GM12878 (cell line): ENCODE results near the gene PARS2. TPM values are rescaled to one million over a fixed set of nuclear protein-coding genes. Genes with fewer than 3 reads are reported as not detected.

Experiments used
- ATAC-seq: fragments of 200-7000 bp; cut with Tn5 transposase; 3 replicates; pipeline ENCODE4 v1.9.1; 2020; ENCODE audit warnings: mild to moderate bottlenecking, moderate library complexity
- BruUV-seq: library from RNA; stranded (reverse); fragments of 400-500 nt; replicated peaks from 2 replicates; lab custom pipeline; 2021; lab: Mats Ljungman, UMichigan
- CTCF ChIA-PET: fragments of 300-600 bp; sonication (Branson Sonifier 250); formaldehyde crosslinking; extraction: SDS; loops from one replicate; lab custom pipeline; 2021; ENCODE audit warnings: inconsistent platforms; lab: Yijun Ruan, JAX
- POLR2A ChIA-PET: fragments of 350-600 bp; formaldehyde crosslinking; extraction: SDS; loops from one replicate; lab custom pipeline; 2021; ENCODE audit warnings: inconsistent platforms; lab: Charles Lee
- RAD21 ChIA-PET: fragments of 300-600 bp; sonication (Branson Sonifier 250); formaldehyde crosslinking; loops from one replicate; lab custom pipeline; 2023; ENCODE audit warnings: antibody characterized with exemption; ENCODE audit not compliant: unreplicated experiment; lab: Charles Lee
- SMC1A ChIA-PET: fragments of 300-600 bp; sonication (Branson Sonifier 250); formaldehyde crosslinking; loops from one replicate; lab custom pipeline; 2023; ENCODE audit not compliant: unreplicated experiment, uncharacterized antibody; lab: Charles Lee
- DNase-seq: peaks from one replicate; pipeline ENCODE4 v3.0.0-alpha.2; 2011; ENCODE audit warnings: low read depth, low spot score
- FAIRE-seq: peaks from 3 replicates; lab custom pipeline; 2011; peaks lifted over from hg19 to GRCh38; lab: Jason Lieb, UNC
- H2AFZ ChIP-seq: 2 replicates; pipeline ENCODE4 v1.6.0; 2011; ENCODE audit warnings: low read depth, low read length, control low read depth; ENCODE audit not compliant: control insufficient read depth
- H3K27ac ChIP-seq: 2 replicates; pipeline ENCODE4 v1.5.1; 2011; ENCODE audit warnings: control low read depth; ENCODE audit not compliant: control insufficient read depth, insufficient read depth
- H3K27me3 ChIP-seq, 2 experiments: replicated peaks in 1 of 2; 2 replicates each; pipeline versions ENCODE4 v1.6.0 to v1.6.1; 2011; ENCODE audit warnings: low read length in 1 of 2; ENCODE audit not compliant: control insufficient read depth in 2 of 2, insufficient read depth in 2 of 2
- H3K36me3 ChIP-seq, 2 experiments: 2 replicates each; pipeline ENCODE4 v1.5.1; 2011; ENCODE audit warnings: low read length in 1 of 2; ENCODE audit not compliant: control insufficient read depth in 2 of 2, insufficient read depth in 2 of 2
- H3K4me1 ChIP-seq: 2 replicates; pipeline ENCODE4 v1.6.1; 2011; ENCODE audit warnings: mild to moderate bottlenecking, low read length, moderate library complexity, mixed read lengths; ENCODE audit not compliant: control insufficient read depth, insufficient read depth
- H3K4me2 ChIP-seq: 2 replicates; pipeline ENCODE4 v1.6.0; 2011; ENCODE audit warnings: control low read depth; ENCODE audit not compliant: control insufficient read depth, insufficient read depth
- H3K4me3 ChIP-seq: fragments of 200-600 bp; sonication (generic); 2 replicates; pipeline ENCODE4 v1.5.1; 2016
- H3K79me2 ChIP-seq: 2 replicates; pipeline ENCODE4 v1.6.0; 2011; ENCODE audit warnings: low read length; ENCODE audit not compliant: control insufficient read depth, insufficient read depth
- H3K9ac ChIP-seq: 2 replicates; pipeline ENCODE4 v1.8.0; 2011; ENCODE audit warnings: low read length, control low read depth, mixed read lengths; ENCODE audit not compliant: control insufficient read depth, insufficient read depth
- H3K9me3 ChIP-seq: replicated peaks from 3 replicates; pipeline ENCODE4 v1.5.1; 2011; ENCODE audit warnings: mild to moderate bottlenecking, low read length; ENCODE audit not compliant: control insufficient read depth, insufficient read depth
- H4K20me1 ChIP-seq: 2 replicates; pipeline ENCODE4 v1.6.0; 2011; ENCODE audit not compliant: control insufficient read depth, insufficient read depth
- CHD4 ChIP-seq: fragments of 200-600 bp; sonication (generic); IDR thresholded peaks from 2 replicates; pipeline ENCODE4 v1.6.1; 2016; ENCODE audit warnings: mild to moderate bottlenecking
- MEF2A ChIP-seq: IDR thresholded peaks from 2 replicates; pipeline ENCODE4 v1.6.1; 2011; ENCODE audit warnings: low read depth, mild to moderate bottlenecking, low read length, moderate library complexity; ENCODE audit not compliant: insufficient read depth
- MTA2 ChIP-seq: fragments of 450-650 bp; IDR thresholded peaks from 2 replicates; pipeline ENCODE4 v1.6.1; 2016; ENCODE audit warnings: low read depth, mild to moderate bottlenecking, moderate library complexity
- NR2C2 ChIP-seq: IDR thresholded peaks from 2 replicates; pipeline ENCODE4 v1.6.1; 2011; ENCODE audit warnings: borderline replicate concordance, low read depth; ENCODE audit not compliant: control insufficient read depth, insufficient read length
- RELB ChIP-seq: fragments of 450-650 bp; IDR thresholded peaks from 2 replicates; pipeline ENCODE4 v1.6.1; 2017; ENCODE audit warnings: low read depth, mild to moderate bottlenecking, moderate library complexity
- RFX5 ChIP-seq: IDR thresholded peaks from 2 replicates; pipeline ENCODE4 v1.6.1; 2011; ENCODE audit warnings: low read depth, low read length, improper control_type of control experiment
- SIX5 ChIP-seq: IDR thresholded peaks from 2 replicates; pipeline ENCODE4 v1.6.1; 2011; ENCODE audit warnings: mild to moderate bottlenecking, low read depth, low read length, moderate library complexity; ENCODE audit not compliant: severe bottlenecking
- SUZ12 ChIP-seq: fragments of 200-600 bp; sonication (generic); IDR thresholded peaks from one replicate; pipeline ENCODE4 v1.6.1; 2018; ENCODE audit warnings: antibody characterized with exemption, mild to moderate bottlenecking; ENCODE audit not compliant: unreplicated experiment
- TARDBP ChIP-seq: IDR thresholded peaks from 2 replicates; pipeline ENCODE4 v1.6.1; 2016; ENCODE audit warnings: borderline replicate concordance
- TCF7 ChIP-seq: IDR thresholded peaks from 2 replicates; pipeline ENCODE4 v1.6.1; 2014; ENCODE audit warnings: antibody characterized with exemption, borderline replicate concordance
- WGBS: methylation state at CpG from one replicate; pipeline ENCODE4 v1.1.6; 2016; ENCODE audit warnings: low lambda C conversion rate; ENCODE audit not compliant: insufficient replicate concordance, insufficient coverage; ENCODE audit errors: missing lambda C conversion rate; 5-methylcytosine and 5-hydroxymethylcytosine counted together
- in situ Hi-C: fragments of 300-500 bp; cut with MboI; formaldehyde crosslinking; loops from 9 replicates; pipeline ENCODE4 v1.14.3; 2018; ENCODE audit warnings: mixed read lengths
- intact Hi-C: fragments of 100-400 bp; cut with micrococcal nuclease; formaldehyde crosslinking; loops from one replicate; pipeline ENCODE4 v1.14.2; 2022; ENCODE audit not compliant: unreplicated experiment
- polyA plus RNA-seq, 11 experiments: library from polyadenylated mRNA; depleted of rRNA in 4 of 11; unstranded in 6 of 11; stranded (reverse) in 5 of 11; fragments of >200 nt; fragmentation: Nextera tagmentation in 4 of 11; fragmentation: Illumina TruSeq in 1 of 11; extraction: Ambion mirVana in 4 of 11; extraction: Trizol in 1 of 11; gene quantifications; 1 replicate in 1 of 11; 2 replicates in 10 of 11; pipeline versions ENCODE4 v1.2.1 to v1.2.3, GENCODE V29; 2011 to 2016; ENCODE audit warnings: inconsistent platforms in 2 of 11, missing spikeins in 2 of 11, low read depth in 1 of 11
- total RNA-seq, 4 experiments: library from RNA; depleted of rRNA in 3 of 4; stranded (reverse); fragments of >200 nt in 3 of 4; fragmentation: Illumina TruSeq in 1 of 4; extraction: Trizol in 1 of 4; gene quantifications; 2 replicates each; pipeline versions ENCODE4 v1.2.1 to v1.2.3, GENCODE V29; 2013 to 2021
- TF ChIP-seq, protein P1 (sequence below): IDR thresholded peaks from 2 replicates; pipeline ENCODE4 v1.6.1; 2012; ENCODE audit warnings: improper control_type of control experiment, low read depth, low read length; ENCODE audit not compliant: insufficient replicate concordance

PARS2 gene
- total and polyA plus RNA-seq, 10 of the 15 experiments (the other 5 are each of a cell fraction or from before 2014, with no cell fraction given), result 3.7 to 12.2 (median 5.9) TPM

GRCh38 chr1:54710841-54711240, 53.5 kb downstream of the PARS2 start:
- in situ Hi-C loops, result no loop called here
- no TSS peak for BruUV-seq
- intact Hi-C loops, result no loop called here

More at GRCh38 chr1:54710841-54711240, 53.5 kb downstream of the PARS2 start:
- peaks cover 2% of the 10 kb centered on the region for H3K79me2 ChIP-seq
- SMC1A ChIA-PET, result no interaction called here
- no peak for TF ChIP-seq SIX5
- TF ChIP-seq TARDBP, result no peak
- no peak for TF ChIP-seq MEF2A
- no peak for TF ChIP-seq RELB
- no peak for TF ChIP-seq TCF7
- TF ChIP-seq SUZ12, result no peak
- no peak for TF ChIP-seq CHD4
- TF ChIP-seq, protein P1, sequence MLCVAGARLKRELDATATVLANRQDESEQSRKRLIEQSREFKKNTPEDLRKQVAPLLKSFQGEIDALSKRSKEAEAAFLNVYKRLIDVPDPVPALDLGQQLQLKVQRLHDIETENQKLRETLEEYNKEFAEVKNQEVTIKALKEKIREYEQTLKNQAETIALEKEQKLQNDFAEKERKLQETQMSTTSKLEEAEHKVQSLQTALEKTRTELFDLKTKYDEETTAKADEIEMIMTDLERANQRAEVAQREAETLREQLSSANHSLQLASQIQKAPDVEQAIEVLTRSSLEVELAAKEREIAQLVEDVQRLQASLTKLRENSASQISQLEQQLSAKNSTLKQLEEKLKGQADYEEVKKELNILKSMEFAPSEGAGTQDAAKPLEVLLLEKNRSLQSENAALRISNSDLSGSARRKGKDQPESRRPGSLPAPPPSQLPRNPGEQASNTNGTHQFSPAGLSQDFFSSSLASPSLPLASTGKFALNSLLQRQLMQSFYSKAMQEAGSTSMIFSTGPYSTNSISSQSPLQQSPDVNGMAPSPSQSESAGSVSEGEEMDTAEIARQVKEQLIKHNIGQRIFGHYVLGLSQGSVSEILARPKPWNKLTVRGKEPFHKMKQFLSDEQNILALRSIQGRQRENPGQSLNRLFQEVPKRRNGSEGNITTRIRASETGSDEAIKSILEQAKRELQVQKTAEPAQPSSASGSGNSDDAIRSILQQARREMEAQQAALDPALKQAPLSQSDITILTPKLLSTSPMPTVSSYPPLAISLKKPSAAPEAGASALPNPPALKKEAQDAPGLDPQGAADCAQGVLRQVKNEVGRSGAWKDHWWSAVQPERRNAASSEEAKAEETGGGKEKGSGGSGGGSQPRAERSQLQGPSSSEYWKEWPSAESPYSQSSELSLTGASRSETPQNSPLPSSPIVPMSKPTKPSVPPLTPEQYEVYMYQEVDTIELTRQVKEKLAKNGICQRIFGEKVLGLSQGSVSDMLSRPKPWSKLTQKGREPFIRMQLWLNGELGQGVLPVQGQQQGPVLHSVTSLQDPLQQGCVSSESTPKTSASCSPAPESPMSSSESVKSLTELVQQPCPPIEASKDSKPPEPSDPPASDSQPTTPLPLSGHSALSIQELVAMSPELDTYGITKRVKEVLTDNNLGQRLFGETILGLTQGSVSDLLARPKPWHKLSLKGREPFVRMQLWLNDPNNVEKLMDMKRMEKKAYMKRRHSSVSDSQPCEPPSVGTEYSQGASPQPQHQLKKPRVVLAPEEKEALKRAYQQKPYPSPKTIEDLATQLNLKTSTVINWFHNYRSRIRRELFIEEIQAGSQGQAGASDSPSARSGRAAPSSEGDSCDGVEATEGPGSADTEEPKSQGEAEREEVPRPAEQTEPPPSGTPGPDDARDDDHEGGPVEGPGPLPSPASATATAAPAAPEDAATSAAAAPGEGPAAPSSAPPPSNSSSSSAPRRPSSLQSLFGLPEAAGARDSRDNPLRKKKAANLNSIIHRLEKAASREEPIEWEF, result no peak
- TF ChIP-seq MTA2, result no peak
- no peak for TF ChIP-seq RFX5
- TF ChIP-seq NR2C2, result no peak
- TF ChIP-seq, all 136 proteins: peak for 0
- Histone ChIP-seq H2AFZ (no peak overlapping the region), H3K9ac (no peak overlapping the region), H3K4me3 (no peak overlapping the region), H3K9me3 (no peaks in the 10 kb centered on the region), H3K27ac (no peak overlapping the region), H3K4me2 (no peak overlapping the region), H3K36me3 (no peaks in the 10 kb centered on the region), H4K20me1 (no peaks in the 10 kb centered on the region), H3K27me3 (no peaks in the 10 kb centered on the region; a peak in 1 of 4 replicates), H3K4me1 (no peaks in the 10 kb centered on the region)
- ChIA-PET POLR2A (no interaction called here), RAD21 (no interaction called here), CTCF (no interaction called here)
- ATAC-seq (no peak), DNase-seq (no peak), FAIRE-seq (no peak)
- 68% methylated on average over 6 of the region's 6 CpGs for WGBS
